Measurements from ENCODE around the gene PPP1R12C.

The PPP1R12C gene

DNA sequence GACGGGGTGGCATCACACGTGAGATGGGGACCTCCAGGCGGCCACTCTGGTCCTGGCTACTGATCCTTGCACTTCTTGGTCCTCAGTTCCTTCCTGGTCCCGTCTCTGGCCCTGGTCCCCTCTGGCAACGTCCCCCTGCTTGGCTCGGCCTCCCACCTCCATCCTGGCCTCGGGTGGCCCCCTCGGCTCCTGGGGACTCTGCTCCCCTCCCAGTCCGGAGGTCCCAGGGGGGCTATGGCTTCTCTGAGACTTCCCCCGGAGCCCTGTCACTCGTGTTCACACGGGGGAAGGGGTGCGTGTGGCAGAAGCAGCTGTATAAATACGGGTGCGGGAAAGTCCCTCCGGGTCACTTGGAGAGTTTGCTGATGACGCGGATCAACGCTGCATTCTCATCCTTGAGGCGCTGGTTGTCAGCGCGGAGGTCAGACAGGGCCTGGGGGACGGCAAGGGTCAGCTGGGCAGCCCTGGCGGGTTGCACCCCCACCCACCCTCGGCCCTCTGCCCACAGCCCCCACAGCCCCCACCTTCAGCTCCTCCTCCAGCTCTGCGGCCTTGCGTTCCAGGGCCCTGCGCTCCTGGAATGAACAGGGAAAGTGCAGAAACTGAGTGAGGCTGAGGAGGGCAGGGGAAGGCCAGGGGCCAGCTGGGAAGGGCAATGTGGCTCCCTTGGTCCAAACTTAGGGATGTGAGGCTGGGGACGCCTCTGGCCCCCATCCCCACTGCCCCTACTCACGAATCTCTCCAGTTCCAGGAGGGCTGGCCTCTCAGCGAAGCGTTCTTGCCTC, 26.1 kb downstream of the PPP1R12C start:
- Histone ChIP-seq H4K20me1 (ENCODE audit: insufficient read depth, low read length) (no peaks in the 10 kb centered on the region), H3K79me2 (ENCODE audit: insufficient read depth, low read length) (no peaks in the 10 kb centered on the region), H3K36me3 (ENCODE audit: insufficient read depth, low read length) (peaks cover 18% of the 10 kb centered on the region; the same call in 1 of the 2 replicates), H3K27ac (ENCODE audit: low read depth, low read length, poor library complexity, severe bottlenecking) (no peak overlapping the region), H3K9me2 (ENCODE audit: low read depth, low read length) (no peaks in the 10 kb centered on the region), H3F3A (ENCODE audit: insufficient read depth, low read length) (no peaks in the 10 kb centered on the region), H3K4me3 (ENCODE audit: low read depth, low read length, poor library complexity, severe bottlenecking) (no peak overlapping the region), H3K9me3 (ENCODE audit: low read length) (no peaks in the 10 kb centered on the region), H3K4me1 (ENCODE audit: insufficient read depth, low read length, severe bottlenecking) (no peaks in the 10 kb centered on the region), H3K9ac (ENCODE audit: low read length) (no peak overlapping the region), H3K4me2 (ENCODE audit: low read length) (no peak overlapping the region), H2AFZ (ENCODE audit: low read length) (no peak overlapping the region), H3K27me3 (ENCODE audit: insufficient read depth, low read length) (no peaks in the 10 kb centered on the region)
- no peak for TF ChIP-seq EZH2 (IDR thresholded peaks at IDR 0.05; ENCODE audit: borderline replicate concordance, low read length)
- TF ChIP-seq, protein P1, sequence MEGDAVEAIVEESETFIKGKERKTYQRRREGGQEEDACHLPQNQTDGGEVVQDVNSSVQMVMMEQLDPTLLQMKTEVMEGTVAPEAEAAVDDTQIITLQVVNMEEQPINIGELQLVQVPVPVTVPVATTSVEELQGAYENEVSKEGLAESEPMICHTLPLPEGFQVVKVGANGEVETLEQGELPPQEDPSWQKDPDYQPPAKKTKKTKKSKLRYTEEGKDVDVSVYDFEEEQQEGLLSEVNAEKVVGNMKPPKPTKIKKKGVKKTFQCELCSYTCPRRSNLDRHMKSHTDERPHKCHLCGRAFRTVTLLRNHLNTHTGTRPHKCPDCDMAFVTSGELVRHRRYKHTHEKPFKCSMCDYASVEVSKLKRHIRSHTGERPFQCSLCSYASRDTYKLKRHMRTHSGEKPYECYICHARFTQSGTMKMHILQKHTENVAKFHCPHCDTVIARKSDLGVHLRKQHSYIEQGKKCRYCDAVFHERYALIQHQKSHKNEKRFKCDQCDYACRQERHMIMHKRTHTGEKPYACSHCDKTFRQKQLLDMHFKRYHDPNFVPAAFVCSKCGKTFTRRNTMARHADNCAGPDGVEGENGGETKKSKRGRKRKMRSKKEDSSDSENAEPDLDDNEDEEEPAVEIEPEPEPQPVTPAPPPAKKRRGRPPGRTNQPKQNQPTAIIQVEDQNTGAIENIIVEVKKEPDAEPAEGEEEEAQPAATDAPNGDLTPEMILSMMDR (IDR thresholded peaks at IDR 0.05; ENCODE audit: low read length), result no peak

DNA sequence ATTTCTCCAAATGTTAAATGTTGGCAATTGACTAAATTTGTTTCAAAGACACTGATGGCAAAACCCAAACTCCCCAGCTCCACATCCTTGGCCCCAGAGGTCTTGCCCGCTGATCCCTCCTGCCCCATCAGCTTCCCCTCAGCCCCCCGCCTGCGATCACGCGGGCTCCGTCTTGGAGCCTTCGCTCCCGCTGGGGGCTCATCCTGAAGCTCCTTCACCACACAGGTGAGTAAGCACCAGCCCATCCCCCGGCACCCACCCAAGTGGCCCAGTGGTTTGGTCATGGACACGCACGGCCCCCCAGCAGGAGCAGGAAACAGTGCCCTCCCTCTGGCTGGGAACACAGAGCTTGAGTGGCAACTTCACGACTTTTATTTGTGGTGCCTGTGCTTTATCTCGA, 26.9 kb downstream of the PPP1R12C start:
- Histone ChIP-seq H3K79me2 (ENCODE audit: insufficient read depth, low read length) (no peaks in the 10 kb centered on the region), H3K27ac (ENCODE audit: low read depth, low read length, poor library complexity, severe bottlenecking) (no peak overlapping the region), H4K20me1 (ENCODE audit: insufficient read depth, low read length) (no peaks in the 10 kb centered on the region), H3K36me3 (ENCODE audit: insufficient read depth, low read length) (peaks cover 18% of the 10 kb centered on the region; the same call in 1 of the 2 replicates), H3F3A (ENCODE audit: insufficient read depth, low read length) (no peaks in the 10 kb centered on the region), H3K4me1 (ENCODE audit: insufficient read depth, low read length, severe bottlenecking) (no peaks in the 10 kb centered on the region), H3K4me2 (ENCODE audit: low read length) (no peak overlapping the region), H3K9me2 (ENCODE audit: low read depth, low read length) (no peaks in the 10 kb centered on the region), H3K27me3 (ENCODE audit: insufficient read depth, low read length) (no peaks in the 10 kb centered on the region), H3K9ac (ENCODE audit: low read length) (no peak overlapping the region), H2AFZ (ENCODE audit: low read length) (no peak overlapping the region), H3K9me3 (ENCODE audit: low read length) (no peaks in the 10 kb centered on the region), H3K4me3 (ENCODE audit: low read depth, low read length, poor library complexity, severe bottlenecking) (no peak overlapping the region)
- TF ChIP-seq, protein P1 (IDR thresholded peaks at IDR 0.05; ENCODE audit: low read length), result no peak

DNA sequence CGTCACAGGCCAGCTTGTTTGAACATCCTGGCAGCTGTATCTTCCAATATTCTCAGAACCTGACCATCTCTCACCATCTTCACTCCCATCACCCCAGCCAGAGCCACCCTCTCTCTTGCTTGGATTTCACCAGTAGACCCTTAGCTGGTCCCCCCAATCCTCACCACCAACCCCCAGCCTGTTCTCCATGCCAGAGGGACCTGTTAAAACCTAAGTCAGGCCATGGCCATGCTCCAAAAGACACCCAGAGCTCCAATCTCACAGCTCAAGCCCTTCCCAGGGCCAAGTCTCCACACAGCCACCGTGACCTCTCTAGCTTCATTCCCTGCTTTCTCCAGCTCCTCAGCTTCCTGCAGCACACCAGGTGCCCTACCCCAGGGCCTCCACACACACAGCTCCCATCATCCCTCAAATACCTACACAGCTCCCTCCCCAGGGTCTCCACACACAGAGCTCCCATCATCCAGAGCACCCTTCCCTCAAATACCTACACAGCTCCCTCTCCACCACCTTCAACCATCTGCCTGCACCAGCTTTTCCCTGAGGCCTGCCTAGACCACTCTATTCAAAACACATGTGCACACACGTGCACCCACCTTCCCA, 28.0 kb downstream of the PPP1R12C start:
- H3K4me2 ChIP-seq (ENCODE audit: low read length), result no peak overlapping the region

More for the DNA sequence above, 28.0 kb downstream of the PPP1R12C start:
- H3K9me2 ChIP-seq (ENCODE audit: low read depth, low read length), result no peaks in the 10 kb centered on the region
- no peak for TF ChIP-seq EZH2 (IDR thresholded peaks at IDR 0.05; ENCODE audit: borderline replicate concordance, low read length)
- TF ChIP-seq, protein P1 (IDR thresholded peaks at IDR 0.05; ENCODE audit: low read length), result no peak
- no peak overlapping the region for H2AFZ ChIP-seq (ENCODE audit: low read length)
- no peak overlapping the region for H3K4me3 ChIP-seq (ENCODE audit: low read depth, low read length, poor library complexity, severe bottlenecking)
- no peaks in the 10 kb centered on the region for H3K9me3 ChIP-seq (ENCODE audit: low read length)
- no peak overlapping the region for H3K9ac ChIP-seq (ENCODE audit: low read length)
- H3K27me3 ChIP-seq (ENCODE audit: insufficient read depth, low read length), result no peaks in the 10 kb centered on the region
- no peaks in the 10 kb centered on the region for H4K20me1 ChIP-seq (ENCODE audit: insufficient read depth, low read length)
- H3K36me3 ChIP-seq (ENCODE audit: insufficient read depth, low read length), result peaks cover 14% of the 10 kb centered on the region; the same call in 1 of the 2 replicates
- H3K27ac ChIP-seq (ENCODE audit: low read depth, low read length, poor library complexity, severe bottlenecking), result no peak overlapping the region
- H3K79me2 ChIP-seq (ENCODE audit: insufficient read depth, low read length), result no peaks in the 10 kb centered on the region
- no peaks in the 10 kb centered on the region for H3K4me1 ChIP-seq (ENCODE audit: insufficient read depth, low read length, severe bottlenecking)
- no peaks in the 10 kb centered on the region for H3F3A ChIP-seq (ENCODE audit: insufficient read depth, low read length)

All from OCI-LY1 (cell line).